ENCODE measurements around the gene CYP26C1. TPM values are rescaled to one million over a fixed set of nuclear protein-coding genes. Genes with fewer than 3 reads are reported as not detected.

Gene CYP26C1
- total and polyA plus RNA-seq, 2 of the 13 experiments (the other 11 are each of a cell fraction or from before 2014, with no cell fraction given): 0.02 TPM; not detected in 1

GRCh38 chr10:93106631-93107072 is 46.1 kb downstream of the CYP26C1 start (continued):
- TF ChIP-seq ZBTB26 (CRISPR knock-in tag; IDR thresholded peaks at IDR 0.05; ENCODE audit: borderline replicate concordance) (no peak), TP53 (CRISPR knock-in tag; conservative IDR thresholded peaks at IDR 0.05) (no peak), ZNF138 (CRISPR knock-in tag; IDR thresholded peaks at IDR 0.05; ENCODE audit: low read depth) (no peak), AGO1 (IDR thresholded peaks at IDR 0.05; ENCODE audit: low read depth, low read length, poor library complexity, severe bottlenecking) (no peak), ZSCAN31 (CRISPR knock-in tag; IDR thresholded peaks at IDR 0.05; ENCODE audit: low read depth) (no peak), MAZ (IDR thresholded peaks at IDR 0.05; ENCODE audit: borderline replicate concordance, low read depth, low read length) (no peak), MAZ (CRISPR knock-in tag; IDR thresholded peaks at IDR 0.05; ENCODE audit: low read depth) (no peak), HMG20B (CRISPR knock-in tag; conservative IDR thresholded peaks at IDR 0.05) (peak; percentile 65; the same call in 1 of the 2 replicates), ASH2L (IDR thresholded peaks at IDR 0.05; ENCODE audit: insufficient read length, low read depth, low read length) (peak; percentile 66), JUN (CRISPR knock-in tag; IDR thresholded peaks at IDR 0.05) (peak; percentile 54; the same call in 1 of the 2 replicates), ZNF75D (CRISPR knock-in tag; IDR thresholded peaks at IDR 0.05; ENCODE audit: borderline replicate concordance) (no peak), FLYWCH1 (CRISPR knock-in tag; IDR thresholded peaks at IDR 0.05) (no peak), DDIT3 (CRISPR knock-in tag; IDR thresholded peaks at IDR 0.05) (no peak)
- TF ChIP-seq, protein P1, sequence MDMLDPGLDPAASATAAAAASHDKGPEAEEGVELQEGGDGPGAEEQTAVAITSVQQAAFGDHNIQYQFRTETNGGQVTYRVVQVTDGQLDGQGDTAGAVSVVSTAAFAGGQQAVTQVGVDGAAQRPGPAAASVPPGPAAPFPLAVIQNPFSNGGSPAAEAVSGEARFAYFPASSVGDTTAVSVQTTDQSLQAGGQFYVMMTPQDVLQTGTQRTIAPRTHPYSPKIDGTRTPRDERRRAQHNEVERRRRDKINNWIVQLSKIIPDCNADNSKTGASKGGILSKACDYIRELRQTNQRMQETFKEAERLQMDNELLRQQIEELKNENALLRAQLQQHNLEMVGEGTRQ (IDR thresholded peaks at IDR 0.05; ENCODE audit: low read depth, low read length): no peak
- TF ChIP-seq, protein P1 (CRISPR knock-in tag; IDR thresholded peaks at IDR 0.05; ENCODE audit: borderline replicate concordance): no peak
- TF ChIP-seq, protein P2, sequence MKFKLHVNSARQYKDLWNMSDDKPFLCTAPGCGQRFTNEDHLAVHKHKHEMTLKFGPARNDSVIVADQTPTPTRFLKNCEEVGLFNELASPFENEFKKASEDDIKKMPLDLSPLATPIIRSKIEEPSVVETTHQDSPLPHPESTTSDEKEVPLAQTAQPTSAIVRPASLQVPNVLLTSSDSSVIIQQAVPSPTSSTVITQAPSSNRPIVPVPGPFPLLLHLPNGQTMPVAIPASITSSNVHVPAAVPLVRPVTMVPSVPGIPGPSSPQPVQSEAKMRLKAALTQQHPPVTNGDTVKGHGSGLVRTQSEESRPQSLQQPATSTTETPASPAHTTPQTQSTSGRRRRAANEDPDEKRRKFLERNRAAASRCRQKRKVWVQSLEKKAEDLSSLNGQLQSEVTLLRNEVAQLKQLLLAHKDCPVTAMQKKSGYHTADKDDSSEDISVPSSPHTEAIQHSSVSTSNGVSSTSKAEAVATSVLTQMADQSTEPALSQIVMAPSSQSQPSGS (CRISPR knock-in tag; IDR thresholded peaks at IDR 0.05): peak; percentile 94
- TF ChIP-seq, protein P3, sequence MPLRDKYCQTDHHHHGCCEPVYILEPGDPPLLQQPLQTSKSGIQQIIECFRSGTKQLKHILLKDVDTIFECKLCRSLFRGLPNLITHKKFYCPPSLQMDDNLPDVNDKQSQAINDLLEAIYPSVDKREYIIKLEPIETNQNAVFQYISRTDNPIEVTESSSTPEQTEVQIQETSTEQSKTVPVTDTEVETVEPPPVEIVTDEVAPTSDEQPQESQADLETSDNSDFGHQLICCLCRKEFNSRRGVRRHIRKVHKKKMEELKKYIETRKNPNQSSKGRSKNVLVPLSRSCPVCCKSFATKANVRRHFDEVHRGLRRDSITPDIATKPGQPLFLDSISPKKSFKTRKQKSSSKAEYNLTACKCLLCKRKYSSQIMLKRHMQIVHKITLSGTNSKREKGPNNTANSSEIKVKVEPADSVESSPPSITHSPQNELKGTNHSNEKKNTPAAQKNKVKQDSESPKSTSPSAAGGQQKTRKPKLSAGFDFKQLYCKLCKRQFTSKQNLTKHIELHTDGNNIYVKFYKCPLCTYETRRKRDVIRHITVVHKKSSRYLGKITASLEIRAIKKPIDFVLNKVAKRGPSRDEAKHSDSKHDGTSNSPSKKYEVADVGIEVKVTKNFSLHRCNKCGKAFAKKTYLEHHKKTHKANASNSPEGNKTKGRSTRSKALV (CRISPR knock-in tag; IDR thresholded peaks at IDR 0.05): peak; percentile 75; the same call in 1 of the 2 replicates
- TF ChIP-seq, protein P4, sequence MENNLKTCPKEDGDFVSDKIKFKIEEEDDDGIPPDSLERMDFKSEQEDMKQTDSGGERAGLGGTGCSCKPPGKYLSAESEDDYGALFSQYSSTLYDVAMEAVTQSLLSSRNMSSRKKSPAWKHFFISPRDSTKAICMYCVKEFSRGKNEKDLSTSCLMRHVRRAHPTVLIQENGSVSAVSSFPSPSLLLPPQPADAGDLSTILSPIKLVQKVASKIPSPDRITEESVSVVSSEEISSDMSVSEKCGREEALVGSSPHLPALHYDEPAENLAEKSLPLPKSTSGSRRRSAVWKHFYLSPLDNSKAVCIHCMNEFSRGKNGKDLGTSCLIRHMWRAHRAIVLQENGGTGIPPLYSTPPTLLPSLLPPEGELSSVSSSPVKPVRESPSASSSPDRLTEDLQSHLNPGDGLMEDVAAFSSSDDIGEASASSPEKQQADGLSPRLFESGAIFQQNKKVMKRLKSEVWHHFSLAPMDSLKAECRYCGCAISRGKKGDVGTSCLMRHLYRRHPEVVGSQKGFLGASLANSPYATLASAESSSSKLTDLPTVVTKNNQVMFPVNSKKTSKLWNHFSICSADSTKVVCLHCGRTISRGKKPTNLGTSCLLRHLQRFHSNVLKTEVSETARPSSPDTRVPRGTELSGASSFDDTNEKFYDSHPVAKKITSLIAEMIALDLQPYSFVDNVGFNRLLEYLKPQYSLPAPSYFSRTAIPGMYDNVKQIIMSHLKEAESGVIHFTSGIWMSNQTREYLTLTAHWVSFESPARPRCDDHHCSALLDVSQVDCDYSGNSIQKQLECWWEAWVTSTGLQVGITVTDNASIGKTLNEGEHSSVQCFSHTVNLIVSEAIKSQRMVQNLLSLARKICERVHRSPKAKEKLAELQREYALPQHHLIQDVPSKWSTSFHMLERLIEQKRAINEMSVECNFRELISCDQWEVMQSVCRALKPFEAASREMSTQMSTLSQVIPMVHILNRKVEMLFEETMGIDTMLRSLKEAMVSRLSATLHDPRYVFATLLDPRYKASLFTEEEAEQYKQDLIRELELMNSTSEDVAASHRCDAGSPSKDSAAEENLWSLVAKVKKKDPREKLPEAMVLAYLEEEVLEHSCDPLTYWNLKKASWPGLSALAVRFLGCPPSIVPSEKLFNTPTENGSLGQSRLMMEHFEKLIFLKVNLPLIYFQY (CRISPR knock-in tag; IDR thresholded peaks at IDR 0.05; ENCODE audit: borderline replicate concordance): no peak
